Panc1 (cell line): ENCODE data around the gene SYT17. TPM values are rescaled to one million over a fixed set of nuclear protein-coding genes. Genes with fewer than 3 reads are reported as not detected.

Experiments
- ATAC-seq: fragments of 200-7000 bp; cut with Tn5 transposase; 2 replicates; pipeline ENCODE4 v1.9.1; 2020; ENCODE audit warnings: mild to moderate bottlenecking, moderate library complexity
- BruUV-seq: library from RNA; stranded (reverse); fragments of 400-500 nt; replicated peaks from 2 replicates; lab custom pipeline; 2021; lab: Mats Ljungman, UMichigan
- CTCF ChIA-PET: fragments of 300-600 bp; sonication (Branson Sonifier 250); formaldehyde crosslinking; loops from one replicate; lab custom pipeline; 2022; ENCODE audit warnings: antibody characterized with exemption; lab: Charles Lee
- POLR2A ChIA-PET: fragments of 300-600 bp; sonication (Branson Sonifier 250); formaldehyde crosslinking; loops from one replicate; lab custom pipeline; 2022; ENCODE audit warnings: antibody characterized with exemption; lab: Charles Lee
- DNase-seq: peaks from one replicate; pipeline ENCODE4 v3.0.0-alpha.2; 2010; ENCODE audit warnings: low read depth, low spot score
- H3K27ac ChIP-seq: 2 replicates; pipeline ENCODE4 v1.5.1; 2011; ENCODE audit warnings: mild to moderate bottlenecking, low read length, inconsistent platforms
- H3K27me3 ChIP-seq: fragments of 200-500 bp; sonication (Bioruptor generic); 2 replicates; pipeline ENCODE4 v1.6.0; 2014; ENCODE audit warnings: low read length, inconsistent platforms; ENCODE audit not compliant: control insufficient read depth, insufficient read depth
- H3K36me3 ChIP-seq: fragments of 200-500 bp; sonication (Bioruptor generic); 2 replicates; pipeline ENCODE4 v1.5.1; 2014; ENCODE audit warnings: inconsistent platforms, mild to moderate bottlenecking, low read length, moderate library complexity; ENCODE audit not compliant: control insufficient read depth, insufficient read depth
- H3K4me1 ChIP-seq: 2 replicates; pipeline ENCODE4 v1.5.1; 2011; ENCODE audit warnings: inconsistent platforms, mild to moderate bottlenecking, low read length, moderate library complexity; ENCODE audit not compliant: control insufficient read depth, insufficient read depth
- H3K4me3 ChIP-seq, 2 experiments: 2 replicates each; pipeline ENCODE4 v1.5.1; 2011 to 2012; ENCODE audit warnings: low read depth in 2 of 2, low read length in 2 of 2, mild to moderate bottlenecking in 2 of 2, inconsistent platforms in 1 of 2, moderate library complexity in 1 of 2
- H3K9me3 ChIP-seq: fragments of 200-500 bp; sonication (Bioruptor generic); 2 replicates; pipeline ENCODE4 v1.5.1; 2014; ENCODE audit warnings: low read depth, mild to moderate bottlenecking, inconsistent platforms, low read length, moderate library complexity; ENCODE audit not compliant: control insufficient read depth, insufficient read depth
- POLR2AphosphoS5 ChIP-seq: IDR thresholded peaks from 2 replicates; pipeline ENCODE4 v1.6.1; 2012; ENCODE audit warnings: mild to moderate bottlenecking, low read depth, low read length, moderate library complexity
- SIN3A ChIP-seq: IDR thresholded peaks from 2 replicates; pipeline ENCODE4 v1.6.1; 2012; ENCODE audit warnings: low read depth, mild to moderate bottlenecking, low read length, moderate library complexity, borderline replicate concordance; ENCODE audit not compliant: insufficient read depth
- TCF7L2 ChIP-seq: IDR thresholded peaks from 2 replicates; pipeline ENCODE4 v1.6.1; 2011; ENCODE audit warnings: mild to moderate bottlenecking, low read depth, low read length, inconsistent platforms
- in situ Hi-C: cut with HindIII; loops from 2 replicates; pipeline ENCODE4 v1.10.0; 2016; ENCODE audit warnings: low sequenced_read_pairs, low pct_unique_long_range_greater_than_20kb
- intact Hi-C: fragments of 100-400 bp; cut with micrococcal nuclease; formaldehyde crosslinking; loops from one replicate; pipeline ENCODE4 v1.10.0; 2022; ENCODE audit not compliant: unreplicated experiment
- total RNA-seq: library from RNA; stranded (reverse); gene quantifications from one replicate; pipeline ENCODE4 v1.2.1, GENCODE V29; 2021; ENCODE audit not compliant: unreplicated experiment
- TF ChIP-seq, protein P1 (sequence below), 2 experiments: IDR thresholded peaks; 2 replicates each; pipeline ENCODE4 v1.6.1; 2011 to 2012; ENCODE audit warnings: low read depth in 2 of 2, control low read depth in 1 of 2, low read length in 1 of 2, mild to moderate bottlenecking in 1 of 2, moderate library complexity in 1 of 2; ENCODE audit not compliant: insufficient read depth in 1 of 2
- TF ChIP-seq, protein P2 (sequence below): fragments of 450-650 bp; IDR thresholded peaks from 2 replicates; pipeline ENCODE4 v1.5.1; 2017; ENCODE audit warnings: mild to moderate bottlenecking

The SYT17 gene
- total RNA-seq, 1 experiment from 2014 or later = 5.4 TPM

DNA sequence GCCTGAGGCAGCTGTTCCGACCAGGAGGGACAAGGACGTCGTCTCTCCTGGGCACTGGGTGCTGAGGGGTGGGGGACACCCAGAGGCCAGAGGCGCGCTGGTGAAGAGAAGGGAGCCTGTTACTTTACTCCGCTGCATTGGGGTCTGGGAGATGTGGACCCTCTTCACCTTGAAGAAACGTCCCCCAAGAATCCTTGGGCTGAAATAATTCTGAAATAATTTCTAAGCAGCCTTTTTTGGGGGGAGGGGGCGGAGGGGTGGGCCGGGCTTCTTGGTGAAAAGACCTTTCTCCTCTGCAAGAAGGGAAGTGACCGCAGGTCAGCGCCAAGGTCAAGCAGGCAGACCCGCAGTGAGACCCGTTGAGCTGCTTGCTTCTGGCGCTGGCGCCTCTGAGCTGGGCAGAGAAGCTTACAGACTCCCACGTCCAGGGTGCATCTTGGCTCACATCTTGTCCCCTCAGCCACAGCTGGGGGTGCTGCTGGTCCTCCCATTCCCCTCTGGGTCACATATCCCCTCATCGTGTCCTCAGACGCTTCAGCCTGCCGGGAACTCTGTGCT is 1.1 kb downstream of the SYT17 start:
- in situ Hi-C loops (no loop called here), intact Hi-C loops (loop anchor here (5.0 kb wide), 1 partner anchor 82 kb away; no protein-coding TSS in a partner anchor)
- Histone ChIP-seq H3K27me3 (no peaks in the 10 kb centered on the region; the same call in none of the 2 replicates), H3K4me1 (0 out of 2 replicates have a peak, but pooled peaks cover 8% of the 10 kb centered on the region), H3K9me3 (no peaks in the 10 kb centered on the region), H3K27ac (no peak overlapping the region), H3K4me3 (peak overlapping the region; percentile 56 to 73), H3K36me3 (no peaks in the 10 kb centered on the region)
- ATAC-seq = no peak
- no peak for DNase-seq
- ChIA-PET POLR2A (interaction anchor here (0.5 kb wide), 2 partner anchors 15 to 189 kb away, joined by 3 read pairs; no protein-coding TSS in a partner anchor), CTCF (no interaction called here)
- TF ChIP-seq SIN3A = no peak
- TF ChIP-seq, protein P1, sequence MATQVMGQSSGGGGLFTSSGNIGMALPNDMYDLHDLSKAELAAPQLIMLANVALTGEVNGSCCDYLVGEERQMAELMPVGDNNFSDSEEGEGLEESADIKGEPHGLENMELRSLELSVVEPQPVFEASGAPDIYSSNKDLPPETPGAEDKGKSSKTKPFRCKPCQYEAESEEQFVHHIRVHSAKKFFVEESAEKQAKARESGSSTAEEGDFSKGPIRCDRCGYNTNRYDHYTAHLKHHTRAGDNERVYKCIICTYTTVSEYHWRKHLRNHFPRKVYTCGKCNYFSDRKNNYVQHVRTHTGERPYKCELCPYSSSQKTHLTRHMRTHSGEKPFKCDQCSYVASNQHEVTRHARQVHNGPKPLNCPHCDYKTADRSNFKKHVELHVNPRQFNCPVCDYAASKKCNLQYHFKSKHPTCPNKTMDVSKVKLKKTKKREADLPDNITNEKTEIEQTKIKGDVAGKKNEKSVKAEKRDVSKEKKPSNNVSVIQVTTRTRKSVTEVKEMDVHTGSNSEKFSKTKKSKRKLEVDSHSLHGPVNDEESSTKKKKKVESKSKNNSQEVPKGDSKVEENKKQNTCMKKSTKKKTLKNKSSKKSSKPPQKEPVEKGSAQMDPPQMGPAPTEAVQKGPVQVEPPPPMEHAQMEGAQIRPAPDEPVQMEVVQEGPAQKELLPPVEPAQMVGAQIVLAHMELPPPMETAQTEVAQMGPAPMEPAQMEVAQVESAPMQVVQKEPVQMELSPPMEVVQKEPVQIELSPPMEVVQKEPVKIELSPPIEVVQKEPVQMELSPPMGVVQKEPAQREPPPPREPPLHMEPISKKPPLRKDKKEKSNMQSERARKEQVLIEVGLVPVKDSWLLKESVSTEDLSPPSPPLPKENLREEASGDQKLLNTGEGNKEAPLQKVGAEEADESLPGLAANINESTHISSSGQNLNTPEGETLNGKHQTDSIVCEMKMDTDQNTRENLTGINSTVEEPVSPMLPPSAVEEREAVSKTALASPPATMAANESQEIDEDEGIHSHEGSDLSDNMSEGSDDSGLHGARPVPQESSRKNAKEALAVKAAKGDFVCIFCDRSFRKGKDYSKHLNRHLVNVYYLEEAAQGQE (IDR thresholded peaks at IDR 0.05; ENCODE audit: insufficient read depth in 1 of 2, low read depth in 2 of 2, low read length in 1 of 2) = no peak
- TF ChIP-seq POLR2AphosphoS5 = no peak
- no TSS peak for BruUV-seq

DNA sequence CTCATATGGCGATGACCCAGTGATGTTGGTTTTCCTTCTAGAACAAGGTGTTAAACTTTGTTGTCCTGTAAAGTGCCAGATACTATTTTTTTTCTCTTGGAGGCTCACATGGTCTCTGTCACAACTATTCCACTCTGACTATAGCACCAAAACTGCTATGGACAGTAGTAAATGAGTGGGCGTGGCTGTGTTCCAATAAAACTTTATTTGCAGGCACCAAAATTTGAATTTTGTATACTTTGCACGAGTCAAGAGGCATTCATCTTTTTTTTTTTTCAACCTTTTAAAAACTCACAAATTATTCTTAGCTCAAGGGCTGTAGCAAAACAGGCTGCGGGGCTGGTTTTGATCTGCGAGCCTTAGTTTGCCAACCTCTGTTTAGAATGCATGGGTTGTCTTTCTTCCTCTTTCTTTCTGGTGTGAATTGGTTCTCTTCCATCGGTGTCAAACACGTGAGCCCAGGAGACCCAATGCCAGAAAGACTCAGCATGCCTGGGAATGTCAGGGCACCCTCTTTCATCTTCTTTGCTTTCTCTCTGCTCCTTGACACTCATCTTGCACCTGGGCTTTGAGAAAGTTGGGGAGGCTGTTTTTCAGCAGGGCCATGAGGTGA is 2.1 kb downstream of the SYT17 start:
- DNase-seq (no peak), ATAC-seq (no peak)
- Histone ChIP-seq H3K4me1 (0 out of 2 replicates have a peak, but pooled peaks cover 8% of the 10 kb centered on the region), H3K9me3 (no peaks in the 10 kb centered on the region), H3K27ac (no peak overlapping the region), H3K4me3 (no peak overlapping the region), H3K36me3 (no peaks in the 10 kb centered on the region), H3K27me3 (no peaks in the 10 kb centered on the region; the same call in none of the 2 replicates)
- intact Hi-C loops (loop anchor here (2.0 kb wide), 1 partner anchor 205 kb away; no protein-coding TSS in a partner anchor), in situ Hi-C loops (no loop called here)
- ChIA-PET POLR2A (no interaction called here), CTCF (no interaction called here)
- BruUV-seq = no TSS peak
- TF ChIP-seq POLR2AphosphoS5 = no peak
- TF ChIP-seq, protein P2, sequence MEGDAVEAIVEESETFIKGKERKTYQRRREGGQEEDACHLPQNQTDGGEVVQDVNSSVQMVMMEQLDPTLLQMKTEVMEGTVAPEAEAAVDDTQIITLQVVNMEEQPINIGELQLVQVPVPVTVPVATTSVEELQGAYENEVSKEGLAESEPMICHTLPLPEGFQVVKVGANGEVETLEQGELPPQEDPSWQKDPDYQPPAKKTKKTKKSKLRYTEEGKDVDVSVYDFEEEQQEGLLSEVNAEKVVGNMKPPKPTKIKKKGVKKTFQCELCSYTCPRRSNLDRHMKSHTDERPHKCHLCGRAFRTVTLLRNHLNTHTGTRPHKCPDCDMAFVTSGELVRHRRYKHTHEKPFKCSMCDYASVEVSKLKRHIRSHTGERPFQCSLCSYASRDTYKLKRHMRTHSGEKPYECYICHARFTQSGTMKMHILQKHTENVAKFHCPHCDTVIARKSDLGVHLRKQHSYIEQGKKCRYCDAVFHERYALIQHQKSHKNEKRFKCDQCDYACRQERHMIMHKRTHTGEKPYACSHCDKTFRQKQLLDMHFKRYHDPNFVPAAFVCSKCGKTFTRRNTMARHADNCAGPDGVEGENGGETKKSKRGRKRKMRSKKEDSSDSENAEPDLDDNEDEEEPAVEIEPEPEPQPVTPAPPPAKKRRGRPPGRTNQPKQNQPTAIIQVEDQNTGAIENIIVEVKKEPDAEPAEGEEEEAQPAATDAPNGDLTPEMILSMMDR = no peak
- no peak for TF ChIP-seq SIN3A
- TF ChIP-seq, protein P1 (IDR thresholded peaks at IDR 0.05; ENCODE audit: insufficient read depth in 1 of 2, low read depth in 2 of 2, low read length in 1 of 2) = no peak
- TF ChIP-seq TCF7L2 = no peak
